Measurements from ENCODE around the gene RTKN.
A peak's percentile ranks its signal among the peaks of the same experiment; 100 is the strongest.

RTKN gene

GRCh38 chr2:74436111-74436805 is 5.5 kb downstream of the RTKN start:
- Histone ChIP-seq H3K27me3 (ENCODE audit: insufficient read depth, low read length, poor library complexity, severe bottlenecking) (no peaks in the 10 kb centered on the region), H2AFZ (ENCODE audit: low read length) (no peak overlapping the region), H4K20me1 (ENCODE audit: insufficient read depth, low read length, poor library complexity, severe bottlenecking) (peaks cover 2% of the 10 kb centered on the region), H3K4me3 (ENCODE audit: low read length, poor library complexity, severe bottlenecking) (no peak overlapping the region), H3K4me1 (ENCODE audit: insufficient read depth, low read length, poor library complexity, severe bottlenecking) (peaks cover 39% of the 10 kb centered on the region), H3K9ac (ENCODE audit: low read depth, low read length, poor library complexity, severe bottlenecking) (no peak overlapping the region), H3F3A (ENCODE audit: low read depth) (no peaks in the 10 kb centered on the region), H3K36me3 (ENCODE audit: insufficient read depth, low read length) (no peaks in the 10 kb centered on the region), H3K9me3 (ENCODE audit: insufficient read depth, low read depth, low read length) (no peaks in the 10 kb centered on the region), H3K79me2 (ENCODE audit: insufficient read depth, low read length) (peaks cover 24% of the 10 kb centered on the region; the same call in 1 of the 2 replicates), H3K4me2 (ENCODE audit: low read depth, low read length, poor library complexity, severe bottlenecking) (peak overlapping the region; percentile 99), H3K9me2 (replicated peaks; ENCODE audit: low read depth, low read length) (no peaks in the 10 kb centered on the region)
- TF ChIP-seq CTCF (conservative IDR thresholded peaks at IDR 0.05; ENCODE audit: low read length): no peak
- TF ChIP-seq EZH2phosphoT487 (IDR thresholded peaks at IDR 0.05; ENCODE audit: borderline replicate concordance): no peak

- TF ChIP-seq EZH2phosphoT487 (IDR thresholded peaks at IDR 0.05; ENCODE audit: borderline replicate concordance) (no peak), CTCF (conservative IDR thresholded peaks at IDR 0.05; ENCODE audit: low read length) (no peak)
- Histone ChIP-seq H2AFZ (ENCODE audit: low read length) (no peak overlapping the region), H3K79me2 (ENCODE audit: insufficient read depth, low read length) (no peaks in the 10 kb centered on the region), H3K9me2 (replicated peaks; ENCODE audit: low read depth, low read length) (no peaks in the 10 kb centered on the region), H3F3A (ENCODE audit: low read depth) (no peaks in the 10 kb centered on the region), H3K4me2 (ENCODE audit: low read depth, low read length, poor library complexity, severe bottlenecking) (no peak overlapping the region), H3K4me1 (ENCODE audit: insufficient read depth, low read length, poor library complexity, severe bottlenecking) (no peaks in the 10 kb centered on the region), H3K9ac (ENCODE audit: low read depth, low read length, poor library complexity, severe bottlenecking) (no peak overlapping the region), H3K36me3 (ENCODE audit: insufficient read depth, low read length) (no peaks in the 10 kb centered on the region; the same call in 1 of the 2 replicates), H3K27me3 (ENCODE audit: insufficient read depth, low read length, poor library complexity, severe bottlenecking) (no peaks in the 10 kb centered on the region), H3K4me3 (ENCODE audit: low read length, poor library complexity, severe bottlenecking) (no peak overlapping the region), H3K9me3 (ENCODE audit: insufficient read depth, low read depth, low read length) (no peaks in the 10 kb centered on the region), H4K20me1 (ENCODE audit: insufficient read depth, low read length, poor library complexity, severe bottlenecking) (no peaks in the 10 kb centered on the region)
These were observed 11.2 kb downstream of the RTKN start for GRCh38 chr2:74430502-74430901.

GRCh38 chr2:74429487-74430451 is 12.0 kb downstream of the RTKN start:
- no peak overlapping the region for H3K4me2 ChIP-seq (ENCODE audit: low read depth, low read length, poor library complexity, severe bottlenecking)
- no peak overlapping the region for H2AFZ ChIP-seq (ENCODE audit: low read length)
- H3F3A ChIP-seq (ENCODE audit: low read depth): no peaks in the 10 kb centered on the region
- H3K79me2 ChIP-seq (ENCODE audit: insufficient read depth, low read length): no peaks in the 10 kb centered on the region
- peaks cover 5% of the 10 kb centered on the region; the same call in 1 of the 2 replicates for H3K36me3 ChIP-seq (ENCODE audit: insufficient read depth, low read length)
- H4K20me1 ChIP-seq (ENCODE audit: insufficient read depth, low read length, poor library complexity, severe bottlenecking): no peaks in the 10 kb centered on the region
- no peaks in the 10 kb centered on the region for H3K9me3 ChIP-seq (ENCODE audit: insufficient read depth, low read depth, low read length)
- no peaks in the 10 kb centered on the region for H3K27me3 ChIP-seq (ENCODE audit: insufficient read depth, low read length, poor library complexity, severe bottlenecking)
- TF ChIP-seq CTCF (conservative IDR thresholded peaks at IDR 0.05; ENCODE audit: low read length): no peak
- no peak for TF ChIP-seq EZH2phosphoT487 (IDR thresholded peaks at IDR 0.05; ENCODE audit: borderline replicate concordance)
- H3K9me2 ChIP-seq (replicated peaks; ENCODE audit: low read depth, low read length): no peaks in the 10 kb centered on the region
- H3K4me3 ChIP-seq (ENCODE audit: low read length, poor library complexity, severe bottlenecking): no peak overlapping the region
- no peaks in the 10 kb centered on the region for H3K4me1 ChIP-seq (ENCODE audit: insufficient read depth, low read length, poor library complexity, severe bottlenecking)
- no peak overlapping the region for H3K9ac ChIP-seq (ENCODE audit: low read depth, low read length, poor library complexity, severe bottlenecking)

Measured in Loucy (cell line).